ENCODE data around the gene ZNF680. TPM values are rescaled to one million over a fixed set of nuclear protein-coding genes. Genes with fewer than 3 reads are reported as not detected.

ZNF680 gene
- total RNA-seq, 2 donors from 2014 or later = 8.3 to 9.0 TPM

Other genes with a start within 250 kb of the ZNF680 start
- 10 to 100 TPM; 19.6 to 28.3 TPM for gene ZNF736, start 249.1 kb downstream of the ZNF680 start, total RNA-seq
- gene ZNF107, start 103.1 kb upstream of the ZNF680 start, total RNA-seq = 10 to 100 TPM; 13.0 to 13.5 TPM
- gene ZNF138, start 231.4 kb upstream of the ZNF680 start, total RNA-seq = 1 to 10 TPM; 7.4 to 7.6 TPM

Measured in T-helper 17 cell (primary cell).